OCI-LY1 (cell line): ENCODE data around the gene CARNS1.
"Not testable (repeated sequence)": the region's sequence is repeated elsewhere in the genome, so short reads cannot be mapped to it uniquely, and the experiment has no call there.

ENCODE experiments used
- CTCF ChIP-seq: fragments of 200-600 bp; sonication (generic), shearing (Covaris generic); IDR thresholded peaks from 2 replicates; pipeline ENCODE4 v1.5.1; 2017; ENCODE audit warnings: mild to moderate bottlenecking, antibody characterized with exemption, low read length, moderate library complexity, mixed read lengths
- EZH2 ChIP-seq: fragments of 200-600 bp; sonication (generic), shearing (Covaris generic); IDR thresholded peaks from 2 replicates; pipeline ENCODE4 v1.8.0; 2017; ENCODE audit warnings: borderline replicate concordance, mixed run types, mild to moderate bottlenecking, antibody characterized with exemption, low read length, moderate library complexity, mixed read lengths

GRCh38 chr11:67403085-67403484 lies 12.4 kb upstream of the CARNS1 start:
- not testable (repeated sequence) for TF ChIP-seq CTCF, EZH2
